ENCODE measurements around the gene CES4A. TPM values are rescaled to one million over a fixed set of nuclear protein-coding genes. Genes with fewer than 3 reads are reported as not detected.
A peak's percentile ranks its signal among the peaks of the same experiment; 100 is the strongest.

Gene CES4A
- total and polyA plus RNA-seq, 2 of the 13 experiments (the other 11 are each of a cell fraction or from before 2014, with no cell fraction given): 0.09 to 0.17 TPM

- TF ChIP-seq TFE3 (CRISPR knock-in tag; IDR thresholded peaks at IDR 0.05) (no peak), GABPA (IDR thresholded peaks at IDR 0.05; ENCODE audit: low read depth, low read length) (no peak), GABPA (CRISPR knock-in tag; IDR thresholded peaks at IDR 0.05; ENCODE audit: low read depth) (no peak; the same call in 1 of the 2 replicates), ZKSCAN1 (IDR thresholded peaks at IDR 0.05; ENCODE audit: low read length) (no peak), TERF1 (CRISPR knock-in tag; IDR thresholded peaks at IDR 0.05) (no peak), AKAP8 (CRISPR knock-in tag; IDR thresholded peaks at IDR 0.05) (no peak; the same call in 1 of the 2 replicates), ELF4 (CRISPR knock-in tag; IDR thresholded peaks at IDR 0.05; ENCODE audit: borderline replicate concordance) (no peak), KLF6 (CRISPR knock-in tag; IDR thresholded peaks at IDR 0.05) (no peak), ZNF792 (CRISPR knock-in tag; IDR thresholded peaks at IDR 0.05) (0 out of 2 replicates have a peak, but pooled peaks have one; percentile 45), GATAD2A (CRISPR knock-in tag; IDR thresholded peaks at IDR 0.05) (peak; percentile 65), STAT5B (CRISPR knock-in tag; IDR thresholded peaks at IDR 0.05) (no peak), HNRNPL (IDR thresholded peaks at IDR 0.05; ENCODE audit: low read depth, low read length) (0 out of 2 replicates have a peak, but pooled peaks have one; percentile 27), SNAPC2 (CRISPR knock-in tag; IDR thresholded peaks at IDR 0.05) (no peak), ZNF451 (CRISPR knock-in tag; IDR thresholded peaks at IDR 0.05) (no peak), ZNF619 (CRISPR knock-in tag; IDR thresholded peaks at IDR 0.05) (peak; percentile 76; the same call in 1 of the 2 replicates), ZNF280B (CRISPR knock-in tag; IDR thresholded peaks at IDR 0.05; ENCODE audit: borderline replicate concordance) (no peak; the same call in 1 of the 2 replicates), ZNF260 (CRISPR knock-in tag; IDR thresholded peaks at IDR 0.05; ENCODE audit: borderline replicate concordance, low read depth) (no peak), ZNF562 (CRISPR knock-in tag; IDR thresholded peaks at IDR 0.05; ENCODE audit: borderline replicate concordance) (no peak), ARNT (IDR thresholded peaks at IDR 0.05) (no peak), ATF1 (CRISPR knock-in tag; IDR thresholded peaks at IDR 0.05) (no peak), NFYC (CRISPR knock-in tag; IDR thresholded peaks at IDR 0.05) (no peak)
- TF ChIP-seq, protein P1, sequence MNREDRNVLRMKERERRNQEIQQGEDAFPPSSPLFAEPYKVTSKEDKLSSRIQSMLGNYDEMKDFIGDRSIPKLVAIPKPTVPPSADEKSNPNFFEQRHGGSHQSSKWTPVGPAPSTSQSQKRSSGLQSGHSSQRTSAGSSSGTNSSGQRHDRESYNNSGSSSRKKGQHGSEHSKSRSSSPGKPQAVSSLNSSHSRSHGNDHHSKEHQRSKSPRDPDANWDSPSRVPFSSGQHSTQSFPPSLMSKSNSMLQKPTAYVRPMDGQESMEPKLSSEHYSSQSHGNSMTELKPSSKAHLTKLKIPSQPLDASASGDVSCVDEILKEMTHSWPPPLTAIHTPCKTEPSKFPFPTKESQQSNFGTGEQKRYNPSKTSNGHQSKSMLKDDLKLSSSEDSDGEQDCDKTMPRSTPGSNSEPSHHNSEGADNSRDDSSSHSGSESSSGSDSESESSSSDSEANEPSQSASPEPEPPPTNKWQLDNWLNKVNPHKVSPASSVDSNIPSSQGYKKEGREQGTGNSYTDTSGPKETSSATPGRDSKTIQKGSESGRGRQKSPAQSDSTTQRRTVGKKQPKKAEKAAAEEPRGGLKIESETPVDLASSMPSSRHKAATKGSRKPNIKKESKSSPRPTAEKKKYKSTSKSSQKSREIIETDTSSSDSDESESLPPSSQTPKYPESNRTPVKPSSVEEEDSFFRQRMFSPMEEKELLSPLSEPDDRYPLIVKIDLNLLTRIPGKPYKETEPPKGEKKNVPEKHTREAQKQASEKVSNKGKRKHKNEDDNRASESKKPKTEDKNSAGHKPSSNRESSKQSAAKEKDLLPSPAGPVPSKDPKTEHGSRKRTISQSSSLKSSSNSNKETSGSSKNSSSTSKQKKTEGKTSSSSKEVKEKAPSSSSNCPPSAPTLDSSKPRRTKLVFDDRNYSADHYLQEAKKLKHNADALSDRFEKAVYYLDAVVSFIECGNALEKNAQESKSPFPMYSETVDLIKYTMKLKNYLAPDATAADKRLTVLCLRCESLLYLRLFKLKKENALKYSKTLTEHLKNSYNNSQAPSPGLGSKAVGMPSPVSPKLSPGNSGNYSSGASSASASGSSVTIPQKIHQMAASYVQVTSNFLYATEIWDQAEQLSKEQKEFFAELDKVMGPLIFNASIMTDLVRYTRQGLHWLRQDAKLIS (CRISPR knock-in tag; IDR thresholded peaks at IDR 0.05): no peak
- TF ChIP-seq, protein P2, sequence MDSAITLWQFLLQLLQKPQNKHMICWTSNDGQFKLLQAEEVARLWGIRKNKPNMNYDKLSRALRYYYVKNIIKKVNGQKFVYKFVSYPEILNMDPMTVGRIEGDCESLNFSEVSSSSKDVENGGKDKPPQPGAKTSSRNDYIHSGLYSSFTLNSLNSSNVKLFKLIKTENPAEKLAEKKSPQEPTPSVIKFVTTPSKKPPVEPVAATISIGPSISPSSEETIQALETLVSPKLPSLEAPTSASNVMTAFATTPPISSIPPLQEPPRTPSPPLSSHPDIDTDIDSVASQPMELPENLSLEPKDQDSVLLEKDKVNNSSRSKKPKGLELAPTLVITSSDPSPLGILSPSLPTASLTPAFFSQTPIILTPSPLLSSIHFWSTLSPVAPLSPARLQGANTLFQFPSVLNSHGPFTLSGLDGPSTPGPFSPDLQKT (CRISPR knock-in tag; IDR thresholded peaks at IDR 0.05; ENCODE audit: borderline replicate concordance): no peak
These were observed 27.2 kb upstream of the CES4A start, which contains the start of gene CES3 (continued) for GRCh38 chr16:66961065-66961744.
